HepG2 (cell line): ENCODE data around the gene WDR54. TPM values are rescaled to one million over a fixed set of nuclear protein-coding genes. Genes with fewer than 3 reads are reported as not detected.

Experiments used
- CREB1 ChIP-seq, 2 experiments: fragments of 450-650 bp in 1 of 2; IDR thresholded peaks; 2 replicates each; pipeline ENCODE4 v1.6.1; 2016 to 2017; ENCODE audit warnings: control low read depth in 1 of 2, mild to moderate bottlenecking in 1 of 2, missing compliant biosample characterization in 1 of 2, missing genetic modification characterization in 1 of 2
- DR1 ChIP-seq: sonication (generic); formaldehyde crosslinking; IDR thresholded peaks from 2 replicates; pipeline ENCODE4 v1.8.0; 2021; ENCODE audit warnings: mild to moderate bottlenecking, missing genetic modification reagents, inconsistent platforms
- HIVEP1 ChIP-seq: sonication (generic); formaldehyde crosslinking; IDR thresholded peaks from 2 replicates; pipeline ENCODE4 v1.4.0; 2020; ENCODE audit warnings: mild to moderate bottlenecking, missing genetic modification reagents
- HNF4A ChIP-seq: sonication (generic); formaldehyde crosslinking; IDR thresholded peaks from 2 replicates; pipeline ENCODE4 v1.4.0; 2020; ENCODE audit warnings: missing genetic modification reagents
- KAT8 ChIP-seq: IDR thresholded peaks from 2 replicates; pipeline ENCODE4 v1.6.1; 2016; ENCODE audit warnings: missing genetic modification reagents, missing compliant biosample characterization
- MTA3 ChIP-seq: sonication (generic); formaldehyde crosslinking; IDR thresholded peaks from 2 replicates; pipeline ENCODE4 v1.4.0; 2020; ENCODE audit warnings: missing genetic modification reagents
- MTF1 ChIP-seq: sonication (generic); formaldehyde crosslinking; IDR thresholded peaks from 2 replicates; pipeline ENCODE4 v1.5.0; 2020; ENCODE audit warnings: missing genetic modification reagents
- NR2C2 ChIP-seq: sonication (generic); formaldehyde crosslinking; IDR thresholded peaks from 2 replicates; pipeline ENCODE4 v1.4.0; 2020; ENCODE audit warnings: missing genetic modification reagents, mild to moderate bottlenecking, moderate library complexity, borderline replicate concordance
- XRCC5 ChIP-seq: fragments of 200-400 bp; formaldehyde crosslinking; optimal IDR thresholded peaks from 2 replicates; pipeline ENCODE3; 2017; ENCODE audit warnings: mild to moderate bottlenecking, low read length
- ZNF136 ChIP-seq: sonication (generic); formaldehyde crosslinking; IDR thresholded peaks from 2 replicates; pipeline ENCODE4 v1.8.1; 2022; ENCODE audit warnings: low read depth, mild to moderate bottlenecking, moderate library complexity, missing genetic modification reagents
- ZNF225 ChIP-seq: sonication (generic); formaldehyde crosslinking; IDR thresholded peaks from 2 replicates; pipeline ENCODE4 v1.4.0; 2020; ENCODE audit warnings: mild to moderate bottlenecking, missing genetic modification reagents
- ZNF24 ChIP-seq: fragments of 450-650 bp; IDR thresholded peaks from 2 replicates; pipeline ENCODE4 v1.6.1; 2017; ENCODE audit warnings: antibody characterized with exemption, mild to moderate bottlenecking
- ZNF331 ChIP-seq: sonication (generic); formaldehyde crosslinking; IDR thresholded peaks from 2 replicates; pipeline ENCODE4 v1.4.0; 2020; ENCODE audit warnings: missing genetic modification reagents
- ZNF383 ChIP-seq: sonication (generic); formaldehyde crosslinking; IDR thresholded peaks from 2 replicates; pipeline ENCODE4 v1.4.0; 2020; ENCODE audit warnings: missing genetic modification reagents, mild to moderate bottlenecking, borderline replicate concordance
- ZNF720 ChIP-seq: sonication (generic); formaldehyde crosslinking; IDR thresholded peaks from 2 replicates; pipeline ENCODE4 v1.4.0; 2020; ENCODE audit warnings: missing genetic modification reagents
- ZNF850 ChIP-seq: sonication (generic); formaldehyde crosslinking; conservative IDR thresholded peaks from 2 replicates; pipeline ENCODE4 v1.9.0; 2021; ENCODE audit warnings: mild to moderate bottlenecking, missing genetic modification reagents
- ZNF891 ChIP-seq: sonication (generic); formaldehyde crosslinking; IDR thresholded peaks from 2 replicates; pipeline ENCODE4 v1.5.0; 2020; ENCODE audit warnings: mild to moderate bottlenecking, missing genetic modification reagents
- polyA plus RNA-seq, 8 experiments: library from polyadenylated mRNA; depleted of rRNA in 3 of 8; stranded (reverse) in 7 of 8; unstranded in 1 of 8; fragments of >200 nt; fragmentation: Illumina TruSeq in 4 of 8; extraction: Trizol in 4 of 8; gene quantifications; 2 replicates each; pipeline versions ENCODE4 v1.2.1 to v1.2.3, GENCODE V29; 2011 to 2016; ENCODE audit warnings: low read depth in 4 of 8, missing spikeins in 1 of 8, mixed read lengths in 1 of 8; ENCODE audit not compliant: insufficient read depth in 1 of 8
- total RNA-seq, 5 experiments: library from RNA; depleted of rRNA; stranded (reverse); fragments of >200 nt; fragmentation: Illumina TruSeq; extraction: Trizol; gene quantifications; 2 replicates each; pipeline ENCODE4 v1.2.3, GENCODE V29; 2016; ENCODE audit warnings: low read depth in 1 of 5
- TF ChIP-seq, protein P1 (sequence below): sonication (generic); formaldehyde crosslinking; IDR thresholded peaks from 2 replicates; pipeline ENCODE4 v1.4.0; 2020; ENCODE audit warnings: missing genetic modification reagents
- TF ChIP-seq, protein P2 (sequence below): sonication (generic); formaldehyde crosslinking; IDR thresholded peaks from 2 replicates; pipeline ENCODE4 v1.4.0; 2020; ENCODE audit warnings: missing genetic modification reagents, mild to moderate bottlenecking, borderline replicate concordance
- TF ChIP-seq, protein P3 (sequence below): sonication (generic); formaldehyde crosslinking; IDR thresholded peaks from 2 replicates; pipeline ENCODE4 v1.9.0; 2021; ENCODE audit warnings: missing genetic modification reagents, mild to moderate bottlenecking, borderline replicate concordance

Gene WDR54
- total and polyA plus RNA-seq, 2 of the 13 experiments (the other 11 are each of a cell fraction or from before 2014, with no cell fraction given), result 2.0 to 17.3 TPM

DNA sequence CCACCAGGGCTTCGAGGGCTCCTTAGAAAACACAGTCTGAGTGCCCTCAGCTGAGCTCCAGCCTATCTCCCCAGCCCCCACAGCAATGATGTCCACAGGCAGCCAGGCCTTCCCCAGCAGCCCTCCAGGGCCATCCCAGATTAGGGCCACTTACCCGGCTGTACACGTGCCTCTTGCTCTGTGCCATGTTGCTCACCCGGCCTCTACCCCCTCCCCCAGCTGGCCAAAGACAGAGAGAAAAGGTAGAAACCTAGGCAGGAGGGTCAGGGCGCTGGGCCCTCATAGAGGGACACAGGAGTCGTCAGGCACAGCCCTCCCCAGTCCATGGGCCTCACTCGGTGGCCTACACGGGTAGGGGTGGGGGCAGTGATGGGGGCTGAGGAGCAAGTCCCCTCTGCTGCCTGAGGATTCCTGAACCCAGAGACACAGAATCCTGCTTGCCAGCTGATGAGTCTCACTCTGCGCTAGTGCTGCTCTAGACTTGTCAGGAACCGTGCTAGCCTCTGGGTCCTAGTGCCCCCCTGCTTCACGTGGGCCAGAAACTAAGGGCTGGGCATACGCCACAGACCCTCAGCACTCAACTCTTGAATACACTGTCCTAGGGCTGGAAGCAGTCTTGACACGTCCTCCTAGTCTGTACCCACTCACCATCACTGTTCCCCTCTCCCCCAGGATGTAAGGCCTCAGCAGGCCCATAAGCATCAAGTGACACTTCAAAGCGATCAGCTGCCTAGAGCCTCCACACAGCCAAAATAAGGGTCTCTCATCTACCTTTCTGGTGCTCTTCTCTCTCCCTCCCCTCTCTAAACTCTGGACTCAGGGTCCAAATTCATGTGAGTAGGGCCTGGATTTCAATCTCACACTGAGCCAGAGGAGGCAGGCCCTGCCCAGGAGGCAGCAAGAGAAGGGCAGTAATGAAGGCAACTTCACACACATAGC, 41.4 kb upstream of the WDR54 start, which contains the start of gene DCTN1 (continued):
- TF ChIP-seq, protein P1, sequence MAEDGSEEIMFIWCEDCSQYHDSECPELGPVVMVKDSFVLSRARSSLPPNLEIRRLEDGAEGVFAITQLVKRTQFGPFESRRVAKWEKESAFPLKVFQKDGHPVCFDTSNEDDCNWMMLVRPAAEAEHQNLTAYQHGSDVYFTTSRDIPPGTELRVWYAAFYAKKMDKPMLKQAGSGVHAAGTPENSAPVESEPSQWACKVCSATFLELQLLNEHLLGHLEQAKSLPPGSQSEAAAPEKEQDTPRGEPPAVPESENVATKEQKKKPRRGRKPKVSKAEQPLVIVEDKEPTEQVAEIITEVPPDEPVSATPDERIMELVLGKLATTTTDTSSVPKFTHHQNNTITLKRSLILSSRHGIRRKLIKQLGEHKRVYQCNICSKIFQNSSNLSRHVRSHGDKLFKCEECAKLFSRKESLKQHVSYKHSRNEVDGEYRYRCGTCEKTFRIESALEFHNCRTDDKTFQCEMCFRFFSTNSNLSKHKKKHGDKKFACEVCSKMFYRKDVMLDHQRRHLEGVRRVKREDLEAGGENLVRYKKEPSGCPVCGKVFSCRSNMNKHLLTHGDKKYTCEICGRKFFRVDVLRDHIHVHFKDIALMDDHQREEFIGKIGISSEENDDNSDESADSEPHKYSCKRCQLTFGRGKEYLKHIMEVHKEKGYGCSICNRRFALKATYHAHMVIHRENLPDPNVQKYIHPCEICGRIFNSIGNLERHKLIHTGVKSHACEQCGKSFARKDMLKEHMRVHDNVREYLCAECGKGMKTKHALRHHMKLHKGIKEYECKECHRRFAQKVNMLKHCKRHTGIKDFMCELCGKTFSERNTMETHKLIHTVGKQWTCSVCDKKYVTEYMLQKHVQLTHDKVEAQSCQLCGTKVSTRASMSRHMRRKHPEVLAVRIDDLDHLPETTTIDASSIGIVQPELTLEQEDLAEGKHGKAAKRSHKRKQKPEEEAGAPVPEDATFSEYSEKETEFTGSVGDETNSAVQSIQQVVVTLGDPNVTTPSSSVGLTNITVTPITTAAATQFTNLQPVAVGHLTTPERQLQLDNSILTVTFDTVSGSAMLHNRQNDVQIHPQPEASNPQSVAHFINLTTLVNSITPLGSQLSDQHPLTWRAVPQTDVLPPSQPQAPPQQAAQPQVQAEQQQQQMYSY (CRISPR knock-in tag), result no peak
- TF ChIP-seq MTF1 (CRISPR knock-in tag), result no peak
- no peak for TF ChIP-seq ZNF24
- TF ChIP-seq KAT8, result 0 out of 2 replicates have a peak, but pooled peaks have one; percentile 19
- TF ChIP-seq DR1, result no peak
- TF ChIP-seq, protein P2, sequence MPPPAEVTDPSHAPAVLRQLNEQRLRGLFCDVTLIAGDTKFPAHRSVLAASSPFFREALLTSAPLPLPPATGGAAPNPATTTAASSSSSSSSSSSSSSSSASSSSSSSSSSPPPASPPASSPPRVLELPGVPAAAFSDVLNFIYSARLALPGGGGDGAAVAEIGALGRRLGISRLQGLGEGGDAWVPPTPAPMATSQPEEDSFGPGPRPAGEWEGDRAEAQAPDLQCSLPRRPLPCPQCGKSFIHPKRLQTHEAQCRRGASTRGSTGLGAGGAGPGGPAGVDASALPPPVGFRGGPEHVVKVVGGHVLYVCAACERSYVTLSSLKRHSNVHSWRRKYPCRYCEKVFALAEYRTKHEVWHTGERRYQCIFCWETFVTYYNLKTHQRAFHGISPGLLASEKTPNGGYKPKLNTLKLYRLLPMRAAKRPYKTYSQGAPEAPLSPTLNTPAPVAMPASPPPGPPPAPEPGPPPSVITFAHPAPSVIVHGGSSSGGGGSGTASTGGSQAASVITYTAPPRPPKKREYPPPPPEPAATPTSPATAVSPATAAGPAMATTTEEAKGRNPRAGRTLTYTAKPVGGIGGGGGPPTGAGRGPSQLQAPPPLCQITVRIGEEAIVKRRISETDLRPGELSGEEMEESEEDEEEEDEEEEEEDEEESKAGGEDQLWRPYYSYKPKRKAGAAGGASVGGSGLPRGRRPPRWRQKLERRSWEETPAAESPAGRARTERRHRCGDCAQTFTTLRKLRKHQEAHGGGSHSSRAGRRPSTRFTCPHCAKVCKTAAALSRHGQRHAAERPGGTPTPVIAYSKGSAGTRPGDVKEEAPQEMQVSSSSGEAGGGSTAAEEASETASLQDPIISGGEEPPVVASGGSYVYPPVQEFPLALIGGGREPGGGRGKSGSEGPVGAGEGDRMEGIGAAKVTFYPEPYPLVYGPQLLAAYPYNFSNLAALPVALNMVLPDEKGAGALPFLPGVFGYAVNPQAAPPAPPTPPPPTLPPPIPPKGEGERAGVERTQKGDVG (CRISPR knock-in tag), result peak; percentile 20; the same call in 1 of the 2 replicates
- TF ChIP-seq ZNF720, result no peak
- no peak for TF ChIP-seq CREB1 (IDR thresholded peaks at IDR 0.05)
- TF ChIP-seq CREB1 (CRISPR knock-in tag; IDR thresholded peaks at IDR 0.05), result no peak
- TF ChIP-seq HIVEP1, result 0 out of 2 replicates have a peak, but pooled peaks have one; percentile 38
- no peak for TF ChIP-seq ZNF383
- TF ChIP-seq, protein P3, sequence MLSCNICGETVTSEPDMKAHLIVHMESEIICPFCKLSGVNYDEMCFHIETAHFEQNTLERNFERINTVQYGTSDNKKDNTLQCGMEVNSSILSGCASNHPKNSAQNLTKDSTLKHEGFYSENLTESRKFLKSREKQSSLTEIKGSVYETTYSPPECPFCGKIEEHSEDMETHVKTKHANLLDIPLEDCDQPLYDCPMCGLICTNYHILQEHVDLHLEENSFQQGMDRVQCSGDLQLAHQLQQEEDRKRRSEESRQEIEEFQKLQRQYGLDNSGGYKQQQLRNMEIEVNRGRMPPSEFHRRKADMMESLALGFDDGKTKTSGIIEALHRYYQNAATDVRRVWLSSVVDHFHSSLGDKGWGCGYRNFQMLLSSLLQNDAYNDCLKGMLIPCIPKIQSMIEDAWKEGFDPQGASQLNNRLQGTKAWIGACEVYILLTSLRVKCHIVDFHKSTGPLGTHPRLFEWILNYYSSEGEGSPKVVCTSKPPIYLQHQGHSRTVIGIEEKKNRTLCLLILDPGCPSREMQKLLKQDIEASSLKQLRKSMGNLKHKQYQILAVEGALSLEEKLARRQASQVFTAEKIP (CRISPR knock-in tag), result no peak
- TF ChIP-seq ZNF225 (CRISPR knock-in tag), result 0 out of 2 replicates have a peak, but pooled peaks have one; percentile 38
- TF ChIP-seq XRCC5, result peak; percentile 95
- 0 out of 2 replicates have a peak, but pooled peaks have one; percentile 10 for TF ChIP-seq HNF4A (CRISPR knock-in tag)
- no peak; the same call in 1 of the 2 replicates for TF ChIP-seq ZNF891 (CRISPR knock-in tag)
- no peak for TF ChIP-seq NR2C2 (CRISPR knock-in tag)
- peak; percentile 24; the same call in 1 of the 2 replicates for TF ChIP-seq ZNF331 (CRISPR knock-in tag)
- no peak for TF ChIP-seq ZNF136 (CRISPR knock-in tag)
- no peak for TF ChIP-seq ZNF850 (CRISPR knock-in tag)
- TF ChIP-seq MTA3 (CRISPR knock-in tag), result no peak
